Omental fat pad (tissue), 4 donors: ENCODE measurements around the gene THBS2. TPM values are rescaled to one million over a fixed set of nuclear protein-coding genes. Genes with fewer than 3 reads are reported as not detected.
"Not testable (repeated sequence)": the region's sequence is repeated elsewhere in the genome, so short reads cannot be mapped to it uniquely, and the experiment has no call there.

Source experiments
- ATAC-seq: fragments of 150-250 bp; one replicate; pipeline ENCODE4 v1.9.1; 2016; ENCODE audit warnings: mild to moderate bottlenecking, moderate library complexity; ENCODE audit not compliant: low FRiP score
- DNase-seq: peaks from one replicate; pipeline ENCODE4 v3.0.0-alpha.2; 2019; ENCODE audit warnings: low spot score
- CTCF ChIP-seq, 3 donors: fragments of 450-650 bp; IDR thresholded peaks; one replicate each; pipeline ENCODE4 v1.5.1; 2016 to 2017; ENCODE audit warnings: antibody characterized with exemption in 3 of 3, mild to moderate bottlenecking in 3 of 3, moderate library complexity in 2 of 3
- total RNA-seq, 4 donors: library from RNA; depleted of rRNA; stranded (reverse); fragments of >200 nt; gene quantifications; one replicate each; pipeline ENCODE4 v1.1.0, GENCODE V29; 2016

The THBS2 gene
- total RNA-seq, 4 donors from 2014 or later: 53.5 to 115 (median 93.8) TPM

- no peak for TF ChIP-seq CTCF (IDR thresholded peaks at IDR 0.05)
- DNase-seq (no peak), ATAC-seq (no peak)
These were observed 69.2 kb downstream of the THBS2 start for GRCh38 chr6:169184419-169184818.

- no peak for TF ChIP-seq CTCF (IDR thresholded peaks at IDR 0.05)
- DNase-seq (no peak), ATAC-seq (no peak)
These were observed 70.4 kb downstream of the THBS2 start for GRCh38 chr6:169183233-169183632.

- DNase-seq, ATAC-seq: not testable (repeated sequence)
These were observed 73.8 kb downstream of the THBS2 start for GRCh38 chr6:169179831-169180230.

GRCh38 chr6:169177516-169178166 lies 76.0 kb downstream of the THBS2 start:
- TF ChIP-seq CTCF (IDR thresholded peaks at IDR 0.05): no peak

GRCh38 chr6:169176361-169176991 lies 77.2 kb downstream of the THBS2 start:
- TF ChIP-seq CTCF (IDR thresholded peaks at IDR 0.05): no peak
- no peak for DNase-seq
- ATAC-seq: no peak

More at GRCh38 chr6:169177516-169178166, 76.0 kb downstream of the THBS2 start:
- DNase-seq (no peak), ATAC-seq (no peak)

- TF ChIP-seq CTCF (IDR thresholded peaks at IDR 0.05): no peak
- ATAC-seq: no peak
These were observed 78.2 kb downstream of the THBS2 start for GRCh38 chr6:169175360-169175887.

GRCh38 chr6:169174516-169175359 lies 78.9 kb downstream of the THBS2 start:
- no peak for ATAC-seq
- TF ChIP-seq CTCF (IDR thresholded peaks at IDR 0.05): no peak

More at GRCh38 chr6:169175360-169175887, 78.2 kb downstream of the THBS2 start:
- no peak for DNase-seq

More at GRCh38 chr6:169174516-169175359, 78.9 kb downstream of the THBS2 start:
- no peak for DNase-seq
